ENCODE results near the gene SLC25A29.
A peak's percentile ranks its signal among the peaks of the same experiment; 100 is the strongest.
"Not testable (repeated sequence)": the region's sequence is repeated elsewhere in the genome, so short reads cannot be mapped to it uniquely, and the experiment has no call there.

SLC25A29 gene, protein sequence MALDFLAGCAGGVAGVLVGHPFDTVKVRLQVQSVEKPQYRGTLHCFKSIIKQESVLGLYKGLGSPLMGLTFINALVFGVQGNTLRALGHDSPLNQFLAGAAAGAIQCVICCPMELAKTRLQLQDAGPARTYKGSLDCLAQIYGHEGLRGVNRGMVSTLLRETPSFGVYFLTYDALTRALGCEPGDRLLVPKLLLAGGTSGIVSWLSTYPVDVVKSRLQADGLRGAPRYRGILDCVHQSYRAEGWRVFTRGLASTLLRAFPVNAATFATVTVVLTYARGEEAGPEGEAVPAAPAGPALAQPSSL

DNA sequence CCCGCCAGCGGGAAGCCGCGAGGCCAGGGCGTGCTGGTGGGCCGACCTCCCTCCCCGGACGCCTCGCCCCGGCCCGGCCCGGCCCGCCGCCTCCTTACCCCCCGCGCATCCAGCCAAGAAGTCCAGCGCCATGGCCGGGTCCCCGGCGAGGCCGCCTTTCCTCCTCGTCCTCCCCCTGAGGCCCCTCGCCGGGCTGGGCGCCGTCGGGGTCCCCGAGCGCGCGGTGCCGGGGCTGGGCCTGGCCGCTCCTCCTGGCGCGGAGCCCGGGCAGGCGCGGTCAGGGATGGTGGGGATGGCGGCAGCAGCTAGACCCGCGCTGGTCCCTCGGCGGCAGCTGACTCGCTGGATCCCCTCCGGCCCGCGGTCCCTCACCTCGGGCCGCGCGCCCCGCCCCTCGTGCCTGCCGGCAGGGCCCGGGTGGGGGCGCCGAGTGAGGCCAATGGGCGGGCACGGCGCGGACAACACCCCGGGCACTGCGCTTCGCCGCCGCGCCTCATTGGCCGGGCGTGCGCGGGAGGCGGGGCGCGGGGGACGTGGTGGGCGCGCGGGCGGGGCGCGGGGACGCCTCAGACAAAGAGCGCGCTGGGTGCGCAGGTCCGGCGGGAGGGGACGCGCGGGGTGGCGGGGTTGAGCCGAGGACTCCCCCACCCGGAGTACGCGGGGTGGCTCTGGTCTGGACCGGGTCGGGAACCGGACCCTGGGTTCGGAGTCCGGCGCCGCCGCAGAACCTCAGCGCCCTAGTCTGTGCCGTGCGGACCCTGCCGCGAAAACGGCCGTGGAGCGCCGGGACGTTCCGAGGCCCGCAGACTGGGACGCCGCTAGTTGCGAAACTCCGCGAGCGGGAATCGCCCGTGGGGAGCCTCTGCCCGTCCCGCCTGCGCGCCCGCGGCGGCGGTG is at the start of gene SLC25A29:
TSS of gene SLC25A29 (minus strand) at position 344 of the 897 bp plus-strand sequence. CDS start at position 132, 212 bp downstream.
- DNase-seq = peak; percentile 78

DNA sequence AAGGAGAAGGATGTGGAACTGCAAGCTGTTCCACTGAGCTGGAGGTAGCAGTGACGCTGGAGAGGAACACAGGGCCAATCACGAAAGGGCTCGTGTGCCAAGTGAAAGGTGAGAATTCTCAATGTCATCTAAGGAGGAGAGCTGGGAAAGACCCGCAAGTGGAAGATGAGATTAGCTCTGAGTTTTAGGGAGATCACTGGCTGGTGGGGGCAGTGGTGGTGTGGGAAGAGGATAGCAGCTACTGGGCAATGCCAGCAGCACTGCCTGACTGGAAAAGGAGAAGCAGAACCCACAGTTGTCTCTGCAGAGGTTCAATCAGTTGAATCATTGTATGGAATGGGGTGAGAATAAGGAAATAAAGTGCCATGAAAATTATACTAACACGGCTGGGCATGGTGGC is 44.7 kb upstream of the SLC25A29 start:
- DNase-seq = no peak

DNA sequence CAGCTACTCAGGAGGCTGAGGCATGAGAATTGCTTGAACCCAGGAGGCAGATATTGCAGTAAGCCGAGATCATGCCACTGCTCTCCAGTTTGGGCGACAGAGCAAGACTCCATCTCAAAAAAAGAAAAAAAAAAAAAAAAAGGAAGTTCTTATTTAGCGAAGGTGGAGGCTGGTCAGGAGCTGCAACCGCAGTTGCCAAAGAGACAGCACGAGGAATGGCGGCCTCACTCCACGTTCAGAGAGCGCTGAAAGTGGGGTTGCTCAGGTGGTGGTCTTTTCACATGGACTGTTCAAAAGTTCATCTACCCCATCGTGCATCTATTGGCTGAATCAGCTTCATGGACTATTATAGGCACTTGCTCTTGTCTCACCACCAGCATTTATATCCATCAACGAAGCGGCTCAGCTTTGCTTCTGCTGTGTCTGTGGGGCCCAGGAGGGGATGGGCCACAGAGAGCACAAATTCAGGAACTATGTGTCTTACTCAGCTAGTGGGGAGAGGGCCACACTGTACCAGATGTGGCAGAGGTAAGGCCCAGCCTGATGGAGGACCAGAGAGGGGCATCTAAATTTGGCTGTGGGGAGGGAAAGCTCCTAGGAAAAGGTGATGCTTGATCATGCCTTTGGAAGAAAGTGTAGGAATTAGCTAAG is 44.2 kb upstream of the SLC25A29 start:
- DNase-seq = no peak

DNA sequence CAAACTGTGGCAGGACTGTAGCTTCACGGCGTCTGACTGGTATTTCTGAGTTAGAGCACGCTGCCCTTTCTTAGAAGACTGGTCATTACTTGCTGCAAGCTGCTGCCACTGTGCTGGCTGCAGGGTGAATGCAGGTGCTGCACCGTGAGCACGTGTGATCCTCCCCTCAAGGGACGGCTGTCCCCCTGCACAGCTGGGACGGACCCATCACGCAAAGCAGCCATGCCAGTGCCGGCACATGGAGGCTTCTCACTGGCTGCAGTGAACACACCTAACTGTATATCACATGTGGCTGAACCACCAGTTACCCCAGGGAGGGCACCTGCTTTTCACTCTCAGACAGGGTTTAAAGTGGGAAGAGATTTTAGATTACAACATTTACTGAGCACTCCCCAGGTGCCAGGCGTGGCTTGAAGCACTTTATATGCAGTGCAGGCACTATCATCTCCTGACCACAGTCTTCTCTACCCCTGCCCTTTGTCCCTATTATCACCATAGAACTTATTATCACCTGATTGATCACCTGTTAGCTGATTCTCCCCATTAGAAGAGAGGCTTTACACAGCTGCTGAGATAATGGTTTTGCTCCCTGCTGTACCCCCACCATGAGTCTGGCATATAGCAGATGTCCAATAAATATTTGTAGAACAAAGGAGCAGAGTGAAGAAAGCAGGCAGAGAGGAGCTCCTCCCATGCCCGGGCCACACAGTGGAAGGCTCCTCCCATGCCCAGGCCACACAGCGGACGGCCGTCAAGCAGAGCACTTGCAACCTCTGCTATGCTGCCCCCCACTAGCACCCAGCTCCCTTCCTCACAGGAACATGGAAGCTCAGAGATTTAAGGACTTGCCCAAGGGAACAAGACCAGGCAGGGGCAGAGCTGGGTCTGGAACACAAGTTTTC is 42.8 kb upstream of the SLC25A29 start:
- DNase-seq = no peak

DNA sequence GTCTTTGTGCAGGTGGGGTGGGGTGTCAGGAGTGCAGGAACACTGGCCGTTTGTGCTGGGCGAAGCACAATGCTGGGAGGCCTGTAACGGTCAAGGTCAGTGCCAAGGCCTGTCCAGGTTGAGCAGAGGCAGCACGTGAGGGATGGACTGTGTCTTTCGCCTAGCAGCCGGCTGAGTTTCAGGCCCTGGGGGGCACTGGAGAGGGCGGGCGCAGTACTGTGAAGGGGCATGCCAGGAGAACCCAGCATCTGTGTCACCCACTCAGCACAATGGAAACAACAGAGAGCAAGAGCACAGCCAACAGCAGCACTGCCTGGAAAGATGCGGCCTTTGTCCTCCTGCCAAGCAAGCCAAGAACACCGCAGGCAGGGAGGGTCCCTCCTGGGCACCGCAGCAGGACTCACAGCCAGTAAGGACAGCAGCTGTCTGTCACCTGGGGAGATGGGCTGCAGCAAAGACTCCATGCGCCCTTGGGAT is 42.0 kb upstream of the SLC25A29 start:
- no peak for DNase-seq

DNA sequence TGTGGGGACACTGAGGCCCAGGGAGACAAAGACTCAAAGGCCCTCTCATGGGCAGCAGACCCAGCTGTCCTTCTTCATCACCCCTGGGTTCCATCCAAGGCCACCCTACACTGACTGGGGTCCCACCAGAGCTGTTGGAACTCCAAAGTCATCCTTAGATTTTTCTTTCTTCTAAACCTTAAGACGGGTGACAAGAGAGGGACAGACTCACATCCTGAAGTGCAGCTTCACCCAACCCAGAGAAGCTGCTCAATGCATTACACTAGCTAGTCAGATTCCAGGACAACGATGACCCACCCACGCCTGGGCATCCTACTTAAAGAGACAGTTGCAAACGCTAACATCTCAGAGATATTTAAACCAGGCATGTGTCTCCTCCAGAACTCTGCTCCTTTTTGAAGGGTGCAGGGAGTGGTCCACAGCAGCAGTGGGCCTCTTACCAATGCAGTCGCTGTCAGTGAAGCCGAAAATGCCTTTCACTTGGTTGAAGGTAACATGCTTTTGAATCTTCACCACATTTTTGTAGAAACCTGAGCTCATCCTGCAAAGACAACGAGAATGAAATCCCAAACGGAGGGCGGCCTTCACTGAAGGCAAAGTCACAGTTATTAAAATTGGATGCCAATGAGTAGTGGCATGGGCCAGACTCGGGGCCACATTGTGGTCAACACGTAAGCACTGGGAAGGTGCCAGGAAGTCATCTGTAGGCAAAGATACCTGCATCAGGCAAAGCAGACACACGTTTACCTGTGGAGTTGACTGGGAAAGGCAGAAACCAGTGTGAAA is 40.3 kb upstream of the SLC25A29 start:
- no peak for DNase-seq

DNA sequence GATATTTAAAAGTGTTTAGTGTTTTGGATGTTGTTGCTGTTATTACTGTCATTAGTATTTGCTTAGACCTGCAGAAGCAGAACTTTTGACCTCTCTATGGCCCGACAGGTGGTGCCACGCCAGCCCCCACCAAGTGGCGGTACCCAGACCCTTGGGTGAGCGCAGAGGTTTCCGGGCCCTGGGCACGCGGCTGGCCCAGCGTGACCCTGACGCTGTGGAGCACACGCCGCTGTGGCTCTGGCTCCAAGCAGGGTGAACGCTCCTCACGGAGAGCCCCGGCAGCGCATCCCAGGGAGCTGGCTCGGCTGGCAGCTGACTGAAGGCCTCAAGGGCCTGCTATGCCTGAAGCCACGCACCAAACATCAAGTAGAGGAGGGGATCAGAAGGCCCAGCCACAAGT is 39.5 kb upstream of the SLC25A29 start:
- DNase-seq = no peak

DNA sequence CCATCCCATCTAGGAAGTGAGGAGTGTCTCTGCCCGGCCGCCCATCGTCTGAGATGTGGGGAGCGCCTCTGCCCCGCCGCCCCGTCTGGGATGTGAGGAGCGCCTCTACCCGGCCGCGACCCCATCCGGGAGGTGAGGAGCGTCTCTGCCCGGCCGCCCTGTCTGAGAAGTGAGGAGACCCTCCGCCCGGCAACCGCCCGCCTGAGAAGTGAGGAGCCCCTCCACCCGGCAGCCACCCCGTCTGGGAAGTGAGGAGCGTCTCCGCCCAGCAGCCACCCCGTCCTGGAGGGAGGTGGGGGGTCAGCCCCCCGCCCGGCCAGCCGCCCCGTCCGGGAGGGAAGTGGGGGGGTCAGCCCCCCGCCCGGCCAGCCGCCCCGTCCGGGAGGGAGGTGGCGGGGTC is 38.4 kb upstream of the SLC25A29 start:
- not testable (repeated sequence) for DNase-seq

DNA sequence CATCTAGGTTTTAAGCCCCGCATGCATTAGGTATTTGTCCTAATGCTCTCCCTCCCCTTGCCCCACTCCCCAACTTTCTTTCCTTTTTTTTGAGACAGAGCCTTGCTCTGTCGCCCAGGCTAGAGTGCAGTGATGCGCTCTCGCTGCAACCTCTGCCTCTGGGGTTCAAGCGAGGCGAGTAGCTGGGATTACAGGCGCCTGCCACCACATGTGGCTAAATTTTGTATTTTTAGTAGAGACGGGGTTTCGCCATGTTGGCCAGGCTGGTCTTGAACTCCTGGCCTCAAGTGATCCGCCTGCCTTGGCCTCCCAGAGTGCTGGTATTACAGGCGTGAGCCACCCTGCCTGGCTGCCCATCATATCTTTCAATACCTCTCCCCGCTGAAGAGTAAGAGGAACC is 36.6 kb upstream of the SLC25A29 start:
- DNase-seq = not testable (repeated sequence)

DNA sequence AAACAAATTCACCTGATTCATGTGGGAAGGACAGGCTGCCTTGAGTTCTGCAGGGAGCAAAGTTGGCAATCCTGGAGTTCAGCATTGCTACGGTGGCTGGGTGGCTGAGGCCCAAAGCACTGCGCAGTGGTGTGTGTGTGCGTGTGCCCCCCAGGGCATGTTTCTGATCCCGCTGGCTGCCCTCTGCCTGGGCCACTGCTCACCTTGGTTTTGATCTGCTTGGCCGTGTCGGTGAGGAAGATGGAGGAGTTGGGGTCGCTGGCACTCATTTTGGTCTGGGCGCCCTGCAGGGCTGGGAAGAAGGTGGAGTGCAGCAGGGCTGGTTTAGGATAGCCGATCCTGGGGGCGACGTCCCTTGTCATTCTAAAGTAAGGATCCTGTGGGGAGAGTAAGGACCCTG is 36.0 kb upstream of the SLC25A29 start:
- no peak for DNase-seq

DNA sequence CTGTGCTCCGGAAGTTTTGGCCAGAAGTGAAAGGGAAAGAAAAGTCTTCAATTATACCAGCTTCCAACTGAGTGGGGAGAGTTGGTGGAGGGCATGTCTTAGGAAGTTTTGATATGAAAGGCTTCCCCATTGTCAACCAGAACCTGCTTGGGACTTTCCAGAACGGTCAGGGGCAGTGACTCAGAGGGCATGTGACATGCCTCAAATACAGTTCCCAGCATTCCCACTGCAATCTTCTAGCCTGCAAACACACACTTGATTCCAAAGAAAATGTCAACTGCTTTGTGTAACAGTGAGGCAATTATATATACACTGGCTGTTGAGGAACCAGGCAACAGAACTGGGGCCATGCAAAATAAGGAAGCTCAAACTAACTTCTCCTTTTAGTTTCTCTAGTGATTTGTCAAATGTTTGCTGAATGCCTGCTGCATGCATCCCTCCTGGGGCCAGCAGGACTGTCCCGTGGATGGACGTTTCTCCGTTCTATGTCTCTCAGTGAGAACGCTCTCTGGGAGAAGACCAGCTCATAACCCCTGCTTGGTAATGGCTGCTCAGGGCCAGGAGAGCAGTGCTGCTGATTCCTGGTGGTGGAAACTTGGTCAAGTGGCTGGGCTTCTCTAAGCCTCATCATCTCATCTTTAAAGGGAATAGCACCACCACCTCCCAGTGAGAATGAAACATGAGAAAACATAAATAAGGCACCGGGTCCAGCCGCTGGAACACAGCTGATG is 35.2 kb upstream of the SLC25A29 start:
- no peak for DNase-seq

DNA sequence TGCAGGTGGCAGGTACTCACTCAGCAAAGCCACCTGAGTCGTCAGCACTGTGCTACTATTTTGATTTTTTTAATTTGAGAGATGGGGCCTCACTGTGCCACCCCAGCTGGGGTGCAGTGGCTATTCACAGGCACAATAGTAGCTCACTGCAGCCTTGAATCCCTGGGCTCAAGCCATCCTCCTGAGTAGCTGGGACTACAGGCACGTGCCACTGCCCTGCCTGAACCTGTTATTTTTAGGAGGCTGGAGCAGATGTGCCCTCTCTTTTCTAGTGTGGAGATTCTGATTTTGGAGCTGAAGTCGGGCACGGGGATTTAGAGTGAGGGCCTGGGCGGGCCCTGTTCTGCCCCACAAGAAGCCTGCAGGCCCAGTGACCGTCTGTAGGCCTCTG is 34.2 kb upstream of the SLC25A29 start:
- no peak for DNase-seq

DNA sequence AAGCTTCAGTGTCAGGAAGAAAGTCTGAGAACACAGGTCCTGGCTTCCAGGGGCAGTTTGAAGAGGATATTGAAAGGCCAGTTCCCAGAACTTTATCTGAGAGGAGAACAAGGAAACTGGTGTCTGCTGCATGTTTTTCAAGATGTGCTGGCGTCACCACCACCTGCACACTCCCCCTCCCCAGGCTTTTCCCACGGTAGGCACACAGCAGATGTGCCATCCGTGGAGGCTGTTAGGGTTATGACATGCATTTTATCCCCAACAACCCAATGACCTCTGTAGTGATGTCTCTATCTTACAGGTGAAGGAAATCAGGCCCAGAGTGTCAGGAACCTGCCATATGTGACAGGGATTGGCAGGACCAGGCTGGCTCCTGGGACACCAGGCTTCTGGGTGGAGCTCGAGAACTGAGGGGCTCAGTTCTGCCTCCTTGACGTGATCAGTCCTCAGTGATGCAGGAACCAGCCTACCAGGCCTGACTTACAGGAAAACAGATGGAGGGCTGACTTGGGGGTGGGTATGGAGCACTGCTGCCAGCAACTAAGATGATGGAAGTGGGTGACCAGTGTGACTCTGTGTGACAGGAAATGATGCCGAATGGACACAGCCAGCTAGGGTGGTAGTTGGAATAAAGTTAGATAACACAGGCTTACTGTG is 33.6 kb upstream of the SLC25A29 start:
- no peak for DNase-seq

DNA sequence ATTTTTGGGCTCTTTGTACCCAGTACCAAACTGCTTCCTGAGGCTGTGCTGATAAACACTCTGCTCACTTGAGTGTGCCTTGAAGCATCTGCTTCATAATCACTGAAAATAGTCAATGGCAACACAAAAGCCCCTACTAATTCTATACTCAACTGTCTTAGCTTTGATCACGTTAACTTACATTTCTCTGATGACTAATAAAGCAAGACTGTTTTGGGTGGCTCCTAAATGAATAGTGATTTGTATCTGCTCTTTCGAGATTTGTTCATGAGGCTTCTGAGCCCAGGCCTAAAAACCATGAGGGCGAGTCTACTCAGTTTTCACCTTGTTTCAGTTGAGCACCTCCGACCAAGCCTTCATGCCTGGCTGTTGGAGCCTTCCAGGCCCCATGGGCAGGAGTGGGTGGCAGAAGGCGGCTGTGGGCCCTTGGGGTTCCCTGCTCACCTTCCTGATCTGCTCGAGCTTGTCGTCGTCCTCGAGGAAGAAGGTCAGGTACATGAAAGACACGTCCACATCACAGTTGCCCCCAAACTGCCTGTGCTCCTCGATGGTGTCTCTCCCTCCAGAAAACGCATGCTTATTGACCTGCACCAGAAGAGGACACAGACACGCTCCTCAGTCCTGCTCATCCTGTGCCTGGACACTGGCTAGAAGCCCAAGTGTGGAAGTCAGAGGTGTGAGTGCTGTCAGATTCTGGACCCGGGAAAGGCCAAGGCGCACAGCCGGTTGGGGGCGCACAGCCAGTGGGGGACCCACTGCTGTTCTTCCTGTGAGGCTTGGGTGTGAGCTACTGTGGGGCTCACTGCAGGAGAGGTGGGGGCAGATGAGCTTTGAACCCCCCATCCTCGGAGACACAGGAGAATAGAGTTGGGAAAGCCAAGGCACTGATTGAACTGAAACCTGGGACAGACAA is 30.6 kb upstream of the SLC25A29 start:
- DNase-seq = no peak

DNA sequence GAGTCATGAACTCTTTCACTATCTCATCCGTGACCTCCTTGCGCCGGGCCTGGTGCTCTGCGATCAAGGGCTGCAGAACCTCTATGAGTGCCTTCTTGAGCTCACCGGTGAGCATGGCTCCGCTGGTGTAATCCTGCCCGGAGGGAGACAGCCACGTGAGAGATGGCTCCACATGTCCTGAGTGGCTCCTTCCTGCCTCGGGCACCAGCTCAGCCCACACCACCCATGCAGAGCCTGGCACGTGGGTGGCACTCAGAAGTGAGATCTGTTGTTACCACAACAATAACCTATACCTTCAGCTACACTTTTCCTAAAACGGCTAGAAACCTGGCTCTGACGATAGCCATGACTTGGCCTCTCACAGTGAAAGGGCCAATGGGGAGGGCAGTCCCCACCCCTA is 28.7 kb upstream of the SLC25A29 start:
- DNase-seq = no peak

DNA sequence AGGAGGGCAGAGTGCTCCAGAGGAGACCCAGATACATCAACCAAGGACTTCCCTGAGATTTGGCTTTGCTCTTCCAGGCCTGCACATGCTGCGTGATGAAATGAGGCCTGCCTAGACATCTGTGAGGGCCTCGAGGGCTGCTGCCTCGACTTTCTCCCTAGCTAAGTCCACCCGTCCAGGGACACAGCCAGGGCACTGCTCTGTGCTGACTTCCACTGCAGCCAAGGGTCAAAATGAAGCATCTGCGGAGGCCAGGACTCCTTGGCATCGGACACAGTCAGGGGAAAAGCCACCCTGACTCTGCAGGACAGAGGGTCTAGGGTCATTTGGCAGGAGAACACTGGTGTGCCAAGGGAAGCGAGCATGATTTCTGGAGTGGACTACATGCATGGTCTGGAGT is 27.6 kb upstream of the SLC25A29 start:
- DNase-seq = no peak

DNA sequence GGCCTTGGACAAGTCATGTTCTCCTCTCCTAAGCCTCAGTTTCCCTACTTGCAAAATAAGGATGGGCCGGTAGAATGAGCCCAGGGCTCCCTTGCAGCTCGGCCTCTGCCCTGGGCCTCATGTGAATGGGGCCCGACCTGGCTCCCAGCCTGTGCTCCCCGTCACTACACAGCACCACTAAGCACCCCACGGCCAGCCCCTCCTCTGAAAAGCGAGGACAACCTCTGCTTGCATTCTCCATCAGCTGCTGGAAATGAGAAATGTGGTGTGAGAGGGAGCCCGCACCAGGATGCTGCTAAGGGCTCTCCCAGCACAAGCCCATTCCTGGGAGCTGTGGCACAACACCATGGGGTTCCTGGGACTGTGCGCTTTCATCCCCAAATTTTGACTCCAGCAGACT is 27.1 kb upstream of the SLC25A29 start:
- no peak for DNase-seq

DNA sequence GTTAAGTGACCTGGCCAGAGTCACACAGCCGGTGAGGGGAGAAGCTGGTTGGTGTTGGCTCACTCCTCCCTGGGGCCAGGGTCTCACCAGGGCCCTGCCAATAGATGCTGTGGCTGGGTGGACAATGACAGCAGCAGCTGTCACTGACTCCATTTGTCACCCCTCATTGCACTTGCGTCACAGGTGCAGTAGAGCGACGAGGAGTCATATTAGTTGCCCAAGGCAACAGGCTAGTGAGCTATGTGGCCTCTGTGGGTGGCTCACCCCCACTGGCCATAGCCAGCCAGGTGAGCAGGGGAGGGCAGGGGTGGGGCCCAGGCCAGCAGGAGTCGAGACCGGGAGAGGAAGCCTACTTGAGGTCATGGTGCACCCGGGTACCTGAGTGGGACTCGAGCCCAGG is 26.6 kb upstream of the SLC25A29 start:
- no peak for DNase-seq

DNA sequence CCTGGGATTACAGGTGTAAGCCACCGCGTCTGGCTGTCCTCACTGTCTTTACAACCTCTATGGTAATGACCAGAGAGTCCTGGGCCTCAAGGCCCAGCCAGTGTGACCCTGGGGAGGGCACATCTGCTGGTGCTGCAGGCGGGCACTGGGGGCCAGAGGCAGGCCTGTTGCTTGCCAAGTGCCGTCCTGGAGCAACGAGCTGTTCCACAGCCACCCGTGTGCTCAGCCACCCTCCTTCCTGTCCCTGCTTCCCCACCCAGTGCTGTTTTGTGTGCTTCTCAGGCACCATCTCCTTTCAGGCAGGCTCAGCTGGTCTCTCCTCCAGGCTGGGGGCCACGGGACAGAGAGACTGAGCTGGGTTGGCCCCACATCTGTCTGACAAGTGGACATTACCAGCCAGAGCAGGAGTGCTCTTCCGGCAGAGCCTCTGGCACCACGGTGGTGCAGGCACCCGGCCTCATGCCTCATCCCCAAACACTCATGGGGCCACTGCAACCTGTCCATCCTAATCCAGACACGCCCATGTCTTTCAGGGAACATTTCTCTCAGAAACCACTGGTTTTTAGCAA is 25.9 kb upstream of the SLC25A29 start:
- DNase-seq = no peak

All from CD4-positive, alpha-beta T cell treated with Interleukin-6 for 4 hours (primary cell).